ENCODE measurements around the gene CHST15.
"Not testable (repeated sequence)": the region's sequence is repeated elsewhere in the genome, so short reads cannot be mapped to it uniquely, and the experiment has no call there.

Gene CHST15

DNA sequence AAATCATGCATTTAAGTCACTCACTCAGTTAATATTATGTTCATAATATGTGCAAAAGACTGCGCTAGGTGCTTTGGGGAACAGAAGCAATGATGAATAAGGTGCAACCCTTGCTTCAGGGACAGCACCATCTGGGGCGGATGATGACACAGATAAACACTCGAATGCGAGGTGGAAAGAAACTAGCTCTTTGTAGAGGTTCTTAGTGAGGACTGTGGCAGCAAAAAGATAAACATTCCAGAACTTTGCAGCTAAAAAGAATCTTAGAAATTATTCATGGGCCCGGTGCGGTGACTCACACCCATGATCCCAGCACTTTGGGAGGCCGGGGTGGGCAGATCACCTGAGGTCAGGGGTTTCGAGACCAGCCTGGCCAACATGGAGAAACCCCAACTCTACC, 29.8 kb upstream of the CHST15 start:
- DNase-seq = no peak

DNA sequence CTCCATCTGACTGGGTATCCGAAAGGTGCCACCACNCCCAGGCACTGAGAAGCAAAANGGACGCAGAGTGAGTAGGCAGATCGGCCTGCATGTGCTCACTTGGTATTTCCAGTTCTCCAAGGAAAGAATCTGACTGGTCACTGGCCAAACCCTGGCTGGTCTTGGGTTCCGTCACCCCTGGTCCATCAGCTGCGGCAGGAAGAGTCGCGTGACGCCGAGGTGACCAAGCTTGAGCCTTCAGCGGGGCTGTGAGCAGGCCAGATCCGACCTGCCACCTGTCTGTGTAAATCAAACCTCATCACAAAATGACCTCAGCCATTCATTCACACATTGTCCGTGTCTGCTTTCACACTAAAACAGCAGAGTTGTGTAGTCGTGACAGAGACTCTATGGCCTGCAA, 28.8 kb upstream of the CHST15 start:
- no peak for DNase-seq

DNA sequence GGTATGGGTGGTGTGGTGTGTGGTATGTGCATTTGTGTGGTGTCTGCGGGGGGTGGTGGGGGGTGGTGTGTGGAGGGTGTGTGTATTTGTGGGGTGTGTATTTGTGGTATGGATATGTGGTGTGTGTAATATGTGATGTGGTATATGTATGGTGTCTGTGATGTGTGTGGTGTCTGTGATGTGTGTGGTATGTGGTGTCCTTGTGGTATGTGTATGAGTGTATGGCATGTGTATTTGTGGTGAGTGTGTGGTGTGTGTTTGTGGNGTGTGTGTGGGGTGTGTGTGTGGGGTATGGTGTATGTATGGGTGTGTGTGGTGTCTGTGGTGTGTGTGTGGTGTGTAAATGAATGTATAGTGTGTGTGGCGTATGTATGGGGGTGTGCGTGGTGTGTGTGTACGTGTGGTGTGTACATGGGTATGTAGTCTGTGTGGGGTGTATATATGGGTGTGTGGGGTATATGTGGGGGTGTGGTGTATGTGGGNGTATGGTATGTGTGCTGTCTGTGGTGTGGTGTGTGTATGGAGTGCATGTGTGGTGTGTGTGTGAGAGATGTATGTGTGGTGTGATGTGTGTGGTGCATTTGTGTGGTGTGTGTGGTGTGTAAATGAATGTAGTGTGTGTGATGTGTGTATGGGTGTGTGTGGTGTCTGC, 27.1 kb upstream of the CHST15 start:
- DNase-seq = no peak

DNA sequence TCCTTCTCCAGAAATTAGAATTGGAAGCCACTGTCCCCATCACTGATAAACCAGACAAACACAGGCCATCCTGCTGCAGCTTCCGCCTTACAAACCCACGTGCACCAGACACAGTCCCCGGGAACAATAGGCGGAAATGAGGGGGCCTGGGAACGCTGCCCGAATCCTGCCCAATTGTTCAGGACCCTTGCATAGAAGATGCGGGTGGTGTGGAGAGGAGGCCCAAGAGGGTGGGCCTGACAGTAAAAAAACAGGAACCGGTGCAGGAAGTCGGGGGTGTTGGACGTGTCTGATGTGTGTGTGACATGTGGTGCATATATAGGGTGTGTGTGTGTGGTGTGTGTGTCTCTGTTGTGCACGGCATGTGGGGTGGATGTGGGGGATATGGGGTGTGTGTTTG, 26.5 kb upstream of the CHST15 start:
- peak; percentile 66 for DNase-seq

DNA sequence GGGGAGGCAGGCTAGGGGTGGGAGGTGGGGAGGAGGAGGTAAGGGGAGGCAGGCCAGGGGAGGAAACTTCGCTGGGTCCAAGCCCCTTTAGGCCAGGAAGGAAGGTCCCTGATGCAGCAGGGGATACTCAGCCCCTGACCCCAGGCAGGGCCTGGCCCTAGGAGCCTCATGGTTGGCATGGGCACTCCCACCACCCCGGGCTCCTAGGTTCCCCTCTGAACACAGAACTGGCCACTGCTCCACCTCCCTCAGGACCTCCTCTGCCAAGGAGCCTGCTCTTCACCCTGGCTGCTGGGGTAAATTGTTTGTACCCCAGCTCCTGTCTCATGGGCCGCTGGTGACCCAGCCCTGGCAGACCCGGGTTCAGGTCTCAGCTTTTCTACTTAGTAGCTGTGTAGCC, 25.8 kb upstream of the CHST15 start:
- no peak for DNase-seq

DNA sequence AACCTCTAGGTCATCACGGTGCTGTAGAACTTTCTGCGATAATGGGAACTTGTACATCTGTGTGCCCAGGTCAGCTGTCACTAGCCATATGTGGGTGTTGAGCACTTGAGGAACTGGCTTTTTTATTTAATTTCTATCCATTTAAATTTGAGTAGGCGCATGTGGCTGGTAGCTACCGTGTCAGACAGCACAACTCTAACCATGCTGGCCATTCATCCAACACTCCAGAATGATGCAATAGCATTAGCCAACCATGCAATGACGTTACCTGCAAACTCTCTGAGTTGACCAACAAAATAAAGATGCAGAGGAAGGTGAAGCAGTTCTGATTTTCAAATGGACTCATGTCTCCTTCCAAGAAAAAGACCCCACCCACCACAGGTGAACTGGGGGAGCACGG, 24.4 kb upstream of the CHST15 start:
- DNase-seq = no peak

DNA sequence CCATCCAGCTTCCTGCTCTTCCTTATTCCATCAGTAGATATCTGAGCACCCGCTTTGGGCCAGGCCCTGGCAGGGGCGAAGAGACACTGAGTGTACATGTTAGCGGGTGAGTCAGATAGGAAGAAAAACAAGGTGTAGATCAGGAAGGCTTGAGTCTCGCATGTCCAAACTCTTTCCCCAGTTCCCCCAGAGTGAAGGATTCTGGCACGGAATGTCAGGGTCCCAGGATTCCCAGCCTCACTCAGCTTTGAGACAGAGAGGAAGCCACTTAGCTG, 24.1 kb upstream of the CHST15 start:
- DNase-seq = no peak

DNA sequence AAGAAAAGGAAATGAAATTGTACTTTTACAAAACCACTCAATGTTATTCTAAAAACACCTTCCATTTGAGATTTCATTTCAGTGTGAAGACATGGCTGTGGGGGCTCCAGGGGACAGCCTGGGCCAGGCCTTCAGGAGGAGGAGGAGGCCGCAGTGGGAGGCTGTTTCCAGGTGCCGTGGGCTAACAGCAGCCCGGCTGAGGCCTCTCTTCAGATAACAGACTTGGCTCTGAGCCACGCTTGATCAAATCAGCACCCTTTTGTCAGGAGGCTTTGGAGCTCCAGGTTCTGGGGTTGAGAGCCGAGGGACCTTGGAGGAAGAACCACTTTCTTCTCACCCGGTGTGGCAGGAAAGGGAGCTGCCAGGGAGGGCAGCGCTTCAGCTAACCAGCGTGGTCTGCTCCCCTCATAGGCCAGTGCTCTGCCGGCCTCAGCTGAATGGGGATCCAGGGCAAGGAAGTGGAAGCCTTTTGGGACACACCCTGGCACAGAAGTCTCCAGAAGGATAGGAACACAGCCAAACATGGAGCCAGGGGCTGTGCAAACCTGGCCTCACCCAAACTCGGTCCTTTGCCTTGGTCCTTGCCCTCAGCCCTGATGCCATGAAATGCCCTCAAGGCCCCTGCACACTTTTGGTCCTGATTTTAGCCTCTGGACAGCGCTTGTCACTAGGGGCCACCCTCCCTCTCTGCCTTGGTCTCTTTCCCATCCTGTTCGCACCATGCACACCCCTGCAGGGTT, 23.5 kb upstream of the CHST15 start:
- DNase-seq = no peak

DNA sequence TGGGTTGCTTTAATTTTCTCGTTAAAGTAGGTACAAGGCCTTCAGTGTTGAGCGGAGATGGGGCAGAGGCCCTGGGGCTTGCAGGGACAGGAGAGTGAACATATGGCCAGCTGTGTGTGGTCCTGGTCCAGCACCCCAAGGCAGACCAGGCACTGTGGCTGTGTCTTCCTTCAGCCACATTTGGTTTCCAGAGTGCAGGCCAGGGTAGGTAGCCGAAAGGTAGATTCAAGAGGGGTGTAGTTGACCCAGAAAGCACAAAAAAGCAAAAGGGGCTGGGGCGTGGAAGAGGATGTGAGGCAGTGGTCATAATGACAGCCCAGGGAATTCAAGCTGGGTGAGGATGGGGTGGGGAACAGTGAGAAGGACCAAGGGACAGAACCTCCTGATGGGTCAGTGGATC, 21.3 kb upstream of the CHST15 start:
- DNase-seq = no peak

DNA sequence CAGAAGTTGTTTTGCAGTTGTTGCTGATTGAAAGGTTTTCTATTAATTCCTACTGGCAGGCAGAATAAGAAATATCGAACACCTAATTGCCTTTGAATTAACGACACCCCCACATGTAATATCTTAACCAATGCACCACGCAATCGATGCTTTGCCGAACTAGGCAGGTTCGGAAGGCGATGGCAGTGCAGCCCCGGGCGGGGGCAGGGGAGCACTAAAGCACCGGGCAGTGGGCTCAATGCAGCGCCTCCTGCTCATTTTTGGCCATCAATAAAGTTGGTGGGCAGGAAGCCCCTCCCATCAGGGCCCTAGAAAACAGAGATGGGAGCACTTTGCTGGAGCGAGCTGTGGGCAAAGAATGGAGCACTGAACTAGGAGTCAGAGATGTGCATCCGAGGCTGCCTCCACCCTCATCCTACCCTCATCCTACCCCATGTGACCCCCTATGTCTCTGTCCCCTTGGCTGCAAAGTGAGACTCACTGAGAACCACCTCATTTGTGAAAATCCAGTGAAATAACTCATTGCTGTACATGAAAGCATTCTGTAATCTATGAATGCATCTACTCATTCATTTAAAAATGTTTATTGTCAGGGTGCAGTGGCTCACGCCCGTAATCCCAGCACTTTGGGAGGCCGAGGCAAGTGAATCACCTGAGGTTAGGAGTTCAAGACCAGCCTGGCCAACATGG, 19.6 kb upstream of the CHST15 start:
- no peak for DNase-seq

DNA sequence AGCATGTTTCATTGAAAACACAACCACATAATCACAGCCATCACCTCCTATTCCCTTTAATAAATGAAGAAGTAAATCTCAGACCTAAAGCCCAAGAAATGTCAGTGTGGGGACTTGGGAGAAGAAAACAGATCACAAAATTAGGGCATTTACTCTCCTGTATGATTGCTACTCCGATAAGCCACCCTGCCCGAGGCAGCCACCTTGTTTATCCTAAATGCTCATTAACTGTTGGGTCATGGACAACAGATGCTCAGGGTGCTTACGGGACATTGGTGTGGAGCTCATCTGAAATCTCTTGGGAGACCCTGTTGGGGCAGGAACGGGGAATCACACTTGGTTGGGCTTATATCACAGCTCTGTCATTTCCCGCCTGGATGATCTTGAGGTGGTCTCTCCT, 17.5 kb upstream of the CHST15 start:
- DNase-seq = no peak

DNA sequence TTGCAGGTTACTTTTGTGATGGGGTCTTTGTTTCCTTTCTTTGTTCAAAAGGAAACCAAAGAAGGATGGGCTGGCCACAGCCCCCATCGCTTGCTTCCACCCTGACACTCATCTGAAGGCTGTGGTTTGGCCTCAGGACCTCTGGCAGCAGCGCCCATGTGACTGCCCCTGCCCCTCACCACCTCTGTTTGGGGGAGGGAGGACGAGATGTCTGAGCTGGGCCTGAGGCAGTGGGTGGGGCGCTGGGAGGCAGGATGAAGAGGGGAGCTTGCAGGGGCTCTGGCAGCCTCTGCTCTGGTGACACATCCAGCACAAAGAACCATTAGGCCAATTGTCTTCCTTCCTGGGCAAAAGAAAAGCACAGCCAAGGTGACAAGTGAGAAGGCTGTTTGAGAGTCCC, 15.9 kb upstream of the CHST15 start:
- no peak for DNase-seq

DNA sequence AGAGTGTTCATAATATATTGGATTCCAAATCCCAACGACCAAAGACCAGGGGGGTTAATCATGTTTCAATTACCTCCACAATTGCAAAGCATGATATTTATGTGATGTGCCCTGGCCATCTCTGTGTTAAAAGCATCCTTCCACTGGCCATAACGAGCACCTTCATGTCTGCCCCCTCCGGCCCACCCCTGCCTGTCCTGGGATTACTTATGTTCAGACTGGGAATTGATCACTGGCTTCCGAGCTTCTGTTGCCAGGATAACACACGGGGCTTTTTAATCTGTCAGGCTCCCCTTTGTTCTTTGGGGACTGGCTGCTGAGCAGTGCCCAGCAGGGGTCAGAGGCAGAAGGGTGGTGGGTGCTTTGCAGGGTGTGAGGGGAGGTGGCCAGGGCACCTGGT, 13.7 kb upstream of the CHST15 start:
- DNase-seq = no peak

DNA sequence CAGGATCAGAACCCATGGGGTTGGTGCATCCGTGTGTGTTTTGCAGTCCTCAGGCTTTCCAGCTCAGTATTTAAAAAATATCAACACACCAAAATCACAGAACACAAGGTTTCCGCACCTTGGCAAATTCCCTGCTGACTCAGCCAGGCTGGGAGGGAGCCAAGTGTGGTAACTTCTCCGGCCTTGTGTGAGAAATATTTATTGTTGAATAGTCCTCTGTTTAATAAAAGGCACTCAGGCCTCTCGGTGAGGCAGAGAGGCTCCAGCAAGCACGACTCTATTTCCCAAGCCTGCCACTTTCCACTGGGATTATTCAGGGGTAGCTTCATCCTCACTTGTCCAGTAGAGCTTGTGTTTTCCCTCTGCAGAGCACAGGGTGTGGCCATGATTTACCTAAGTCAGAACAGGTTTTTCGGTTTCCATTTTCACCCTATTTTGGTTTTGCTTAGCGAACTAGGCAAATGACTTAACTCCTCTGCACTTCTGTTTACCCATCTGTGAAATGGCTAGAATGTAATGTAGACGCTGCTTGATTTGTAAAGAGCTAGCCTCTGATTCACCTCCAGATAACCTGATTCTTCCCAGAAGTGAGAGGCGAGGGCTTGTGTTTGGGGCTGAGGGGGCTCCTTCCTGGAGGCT, 13.0 kb upstream of the CHST15 start:
- DNase-seq = no peak

DNA sequence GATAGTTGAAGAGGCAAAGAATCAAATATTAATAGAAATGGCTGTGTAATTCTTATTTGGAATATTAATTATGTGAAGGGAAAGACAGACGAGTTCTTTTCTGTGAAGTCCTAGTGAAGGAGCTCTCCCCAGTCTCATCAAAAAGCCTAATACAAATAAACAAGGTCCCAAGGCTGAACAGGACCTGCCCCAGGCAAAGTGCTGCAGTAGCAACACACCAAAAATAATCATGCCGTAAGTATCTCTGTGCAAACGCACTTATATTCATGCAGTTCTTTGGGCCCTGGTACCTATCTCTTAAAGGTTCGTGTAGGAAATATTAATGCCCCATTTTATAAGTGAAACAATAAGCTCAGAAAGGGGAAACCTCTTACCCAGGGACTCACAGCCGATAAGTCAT, 12.2 kb upstream of the CHST15 start:
- no peak for DNase-seq

DNA sequence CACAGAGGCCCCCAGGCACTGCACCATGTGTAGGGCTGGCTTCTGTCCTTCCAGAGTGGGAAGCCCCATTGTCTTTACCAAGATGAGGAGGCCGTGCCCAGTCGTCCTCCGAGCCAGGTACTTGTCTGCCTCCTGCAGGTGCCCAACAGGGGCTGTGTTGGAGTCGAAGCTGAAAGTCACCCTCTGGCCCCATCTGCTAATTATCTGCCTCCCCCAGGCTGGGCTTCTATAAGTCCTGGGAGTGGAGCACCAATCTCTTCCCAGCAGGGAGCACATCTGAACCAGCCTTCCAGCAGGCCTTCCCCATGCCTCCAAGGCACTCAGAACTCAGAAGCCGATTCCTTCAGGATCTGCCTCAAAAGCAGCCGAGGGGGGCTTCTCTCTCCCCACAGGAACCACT, 11.6 kb upstream of the CHST15 start:
- no peak for DNase-seq

DNA sequence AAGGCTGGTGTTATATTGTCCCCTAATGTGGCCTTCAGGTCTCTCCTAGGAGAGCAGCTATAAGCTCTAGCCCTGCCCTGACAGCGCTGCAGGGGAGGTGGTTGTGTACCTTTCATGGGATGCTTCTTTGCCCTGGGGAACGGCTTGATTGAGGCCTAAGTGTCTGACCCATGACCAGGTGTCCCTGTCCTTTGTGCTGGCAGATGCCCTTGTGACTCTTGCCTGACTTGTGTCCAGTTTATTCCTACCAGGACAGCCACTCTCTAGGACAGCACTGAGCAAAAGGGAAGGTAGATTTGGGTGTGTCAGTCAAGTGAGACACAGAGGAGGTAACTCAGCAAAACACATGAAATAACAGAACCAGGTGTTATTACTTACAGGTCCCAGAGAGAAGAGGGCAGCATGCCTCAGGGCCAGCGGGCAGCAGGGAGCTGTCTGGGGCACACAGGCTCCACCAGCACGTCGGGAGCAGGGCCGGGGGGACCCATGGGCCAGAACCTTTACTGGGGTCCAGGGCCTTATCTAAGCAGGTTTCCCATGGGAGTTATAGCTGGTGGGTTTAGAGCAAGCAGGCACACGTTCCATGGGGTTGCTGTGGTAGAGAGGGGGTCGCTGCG, 10.7 kb upstream of the CHST15 start:
- no peak for DNase-seq

DNA sequence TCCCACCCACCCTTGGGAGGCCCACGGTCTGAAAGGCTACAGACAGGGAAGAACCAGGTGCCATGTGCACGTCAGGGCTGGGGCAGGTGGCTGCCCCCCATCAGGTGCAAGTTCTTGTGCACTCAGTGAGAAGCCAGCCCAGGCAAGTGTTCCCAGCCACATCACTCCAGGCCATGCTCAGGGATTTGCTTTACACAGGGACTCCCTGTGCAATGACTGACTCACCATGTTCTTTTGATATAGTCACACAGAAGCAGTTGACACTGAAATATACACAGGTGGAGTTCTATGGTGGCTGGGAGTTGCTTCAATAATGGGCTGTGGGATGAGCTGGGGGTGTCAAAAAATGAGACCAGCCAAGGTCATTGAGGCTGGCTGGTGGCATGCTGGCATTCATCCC, 8.0 kb upstream of the CHST15 start:
- DNase-seq = no peak

DNA sequence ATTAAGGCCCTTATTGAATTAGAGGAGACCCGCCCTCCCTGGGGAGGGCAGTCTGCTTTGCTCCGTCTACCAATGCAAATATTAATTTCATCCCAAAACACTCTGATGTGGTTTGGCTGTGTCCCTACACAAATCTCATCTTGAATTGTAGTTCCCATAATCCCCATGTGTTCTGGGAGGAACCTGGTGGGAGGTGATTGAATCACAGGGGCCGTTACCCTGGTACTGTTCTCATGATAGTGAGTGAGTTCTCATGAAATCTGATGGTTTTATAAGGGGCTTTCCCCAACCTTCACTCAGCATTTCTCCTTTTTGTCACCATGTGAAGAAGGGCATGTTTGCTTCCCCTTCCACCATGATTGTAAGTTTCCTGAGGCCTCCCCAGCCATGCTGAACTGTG, 7.3 kb upstream of the CHST15 start:
- not testable (repeated sequence) for DNase-seq

DNA sequence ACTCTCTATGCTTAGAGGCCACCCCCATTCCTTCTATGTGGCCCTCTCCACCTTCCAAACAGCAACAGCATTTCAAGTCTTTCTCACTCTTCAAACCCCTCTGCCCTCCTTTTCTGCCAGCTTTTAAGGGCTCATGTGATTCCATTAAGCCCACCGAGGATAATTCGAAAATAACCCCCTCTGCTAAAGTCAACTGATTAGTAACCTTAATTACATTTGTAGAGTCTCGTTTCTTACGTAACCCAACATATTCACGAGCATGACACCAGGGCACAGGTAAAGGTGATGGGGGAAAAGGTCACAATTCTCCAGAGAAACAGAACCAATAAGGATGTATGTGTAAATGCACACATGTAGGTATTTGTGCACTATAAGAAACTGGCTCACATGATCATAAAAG, 6.7 kb upstream of the CHST15 start:
- DNase-seq = no peak

DNA sequence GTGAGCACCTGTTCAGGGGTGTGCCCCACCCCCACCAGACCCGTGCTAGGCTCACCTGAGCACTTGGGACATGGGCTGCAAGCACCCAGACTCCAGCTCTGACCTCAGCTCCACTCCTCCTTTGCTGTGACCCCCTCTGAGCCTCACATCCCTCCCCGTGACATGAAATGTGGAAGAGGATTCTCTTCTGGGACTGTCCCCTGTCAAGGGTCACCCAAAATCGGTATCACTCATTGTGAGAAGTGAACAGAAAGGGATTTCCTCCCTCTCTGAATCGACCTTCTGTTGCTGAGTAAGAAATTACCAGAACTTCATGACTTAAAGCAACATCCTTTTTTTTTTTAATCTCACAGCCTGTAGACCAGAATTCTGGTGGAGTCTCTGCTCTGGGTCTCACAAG, 6.2 kb upstream of the CHST15 start:
- no peak for DNase-seq

DNA sequence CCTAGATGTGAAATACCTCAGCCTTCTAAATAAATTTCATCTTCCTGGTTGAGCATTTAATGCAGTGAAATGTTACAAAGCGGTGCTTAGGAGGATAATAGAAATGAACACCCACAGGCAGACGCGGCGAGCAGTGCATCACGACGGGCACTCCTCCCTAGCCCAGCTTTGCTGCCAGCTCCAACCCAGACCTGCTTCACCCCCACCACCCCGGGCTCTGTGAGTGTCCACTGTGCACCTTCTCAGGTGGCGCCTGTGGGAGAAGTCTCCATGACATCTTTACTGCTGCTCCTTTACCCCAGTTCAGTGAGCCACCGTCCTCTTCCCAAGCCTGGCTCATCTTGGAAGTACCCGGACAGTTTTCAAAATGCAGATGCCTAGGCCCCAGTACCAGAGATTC, 5.2 kb upstream of the CHST15 start:
- DNase-seq = no peak

DNA sequence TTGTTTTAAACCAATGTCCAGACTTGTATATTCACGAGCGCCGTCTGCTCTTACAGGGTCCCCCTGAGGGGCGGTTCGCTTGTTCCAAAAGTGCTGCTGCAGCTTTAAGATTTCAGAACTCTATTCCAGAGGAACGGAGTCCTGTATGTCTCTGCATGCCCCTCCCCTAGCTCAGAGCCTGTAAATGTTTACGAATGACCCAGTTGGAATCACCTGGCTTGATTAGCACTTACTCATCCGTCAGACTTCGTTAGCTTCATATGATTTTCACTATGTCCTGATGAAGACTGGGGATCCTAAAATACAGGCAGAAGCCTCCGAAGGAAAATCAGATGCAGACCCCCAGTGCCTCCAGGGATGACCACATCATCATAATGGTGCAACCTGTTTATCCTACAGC, 4.5 kb upstream of the CHST15 start:
- no peak for DNase-seq

DNA sequence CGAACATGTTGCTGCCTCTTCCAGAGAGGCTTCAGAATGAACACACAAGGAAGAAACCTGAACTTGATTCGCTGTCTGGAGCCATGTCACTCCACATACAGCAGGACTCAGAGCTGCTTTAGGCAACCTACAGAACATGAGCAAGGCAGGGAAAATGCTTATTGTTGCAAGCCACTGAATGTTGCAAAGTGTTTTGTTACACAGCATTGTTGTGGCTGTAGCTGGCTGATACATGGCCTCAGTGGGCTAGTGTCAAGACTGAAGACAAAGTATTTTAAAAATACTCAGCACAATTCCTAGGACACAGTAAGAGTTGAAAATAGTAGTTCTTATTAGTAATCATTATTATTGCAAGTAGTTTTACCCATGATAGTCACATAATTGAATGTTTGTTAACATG, 3.1 kb upstream of the CHST15 start:
- DNase-seq = no peak

Measured in femur (tissue), 1 donor.